HuH-7.5 (cell line): ENCODE data around the gene FAM174A.

ENCODE experiments used
- DNase-seq: peaks from one replicate; pipeline ENCODE4 v3.0.0; 2011; ENCODE audit warnings: low spot score

The FAM174A gene

GRCh38 chr5:100535060-100536005 lies at the start of gene FAM174A:
Gene FAM174A, plus strand, starts transcription at chr5:100535374. Its CDS starts 157 bp downstream, at chr5:100535531.
- peak; percentile 34 for DNase-seq

DNA sequence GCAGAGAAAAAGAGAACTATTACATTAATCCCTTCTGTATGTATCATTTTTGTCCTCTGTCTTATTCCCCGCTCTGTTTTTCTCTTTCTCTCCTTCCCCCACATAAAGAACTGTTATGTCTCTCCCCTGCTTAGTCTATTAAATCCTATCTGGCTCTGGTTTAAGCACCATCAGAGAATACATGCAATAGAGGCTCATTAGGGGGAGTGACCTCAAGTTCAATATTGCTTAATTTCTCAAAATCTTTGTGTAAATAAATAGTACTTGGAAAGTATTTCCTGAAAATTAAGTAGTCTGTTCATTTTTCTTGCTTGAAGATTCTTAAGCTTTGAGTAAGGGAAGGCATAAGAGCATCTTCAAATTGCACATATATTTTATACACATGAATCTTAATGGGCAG lies 41.2 kb upstream of the FAM174A start:
- no peak for DNase-seq

- no peak for DNase-seq
Observed at GRCh38 chr5:100496296-100496695, 38.9 kb upstream of the FAM174A start.

- DNase-seq, result no peak
Observed at GRCh38 chr5:100502684-100503083, 32.5 kb upstream of the FAM174A start.

- DNase-seq, result no peak
Observed at GRCh38 chr5:100505984-100506670, 29.0 kb upstream of the FAM174A start.

DNA sequence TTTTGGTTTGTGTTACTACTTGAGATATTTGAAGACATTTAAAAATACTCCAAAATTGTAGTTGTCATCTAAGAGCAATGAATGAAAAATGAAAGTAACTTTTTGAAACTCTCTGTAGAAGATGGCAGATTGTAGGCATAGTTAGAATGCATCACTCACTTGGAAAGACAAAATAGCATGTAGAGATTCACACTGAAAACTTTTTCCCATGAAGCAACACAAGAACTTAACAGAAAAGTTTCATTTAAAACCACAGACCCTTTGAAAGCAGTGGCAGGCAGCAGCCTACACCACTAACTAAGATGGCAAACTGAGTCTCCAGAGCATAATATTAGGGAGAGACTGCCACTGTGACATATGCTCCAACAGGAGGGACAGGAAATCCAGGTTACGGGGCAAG lies 18.9 kb upstream of the FAM174A start:
- DNase-seq, result no peak

DNA sequence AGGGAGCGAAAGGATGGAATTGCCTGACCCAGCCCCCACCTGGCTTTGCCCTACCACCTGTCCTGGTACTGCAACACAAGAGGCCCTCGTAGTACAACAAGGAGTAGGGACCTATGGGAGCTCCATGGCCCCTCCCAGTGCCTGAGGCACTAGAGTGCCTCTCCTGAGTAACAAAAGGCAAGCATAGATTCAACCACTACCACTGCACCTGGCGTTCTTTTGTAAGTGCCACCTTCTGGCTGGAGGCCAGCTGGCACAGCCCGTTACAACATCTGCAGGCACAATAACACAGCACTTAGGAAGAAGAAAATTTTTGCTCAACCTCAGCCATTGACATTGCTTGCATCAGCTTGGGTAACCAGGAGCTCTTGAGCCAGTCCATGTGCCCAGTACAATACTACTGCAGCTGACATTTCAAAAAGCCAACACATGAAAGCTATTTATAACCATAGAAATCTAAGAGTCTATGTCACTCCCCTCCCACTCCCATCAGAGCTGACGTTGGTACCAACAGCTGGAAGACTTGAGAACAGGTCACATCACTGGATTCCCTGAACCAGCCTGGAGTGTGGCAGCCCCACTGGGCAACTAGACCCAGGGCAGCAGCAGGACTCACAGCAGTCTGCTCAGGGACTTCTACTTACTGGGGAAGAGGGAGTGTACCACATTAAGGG lies 17.7 kb upstream of the FAM174A start:
- no peak for DNase-seq

- DNase-seq, result no peak
Observed at GRCh38 chr5:100518377-100518776, 16.8 kb upstream of the FAM174A start.

DNA sequence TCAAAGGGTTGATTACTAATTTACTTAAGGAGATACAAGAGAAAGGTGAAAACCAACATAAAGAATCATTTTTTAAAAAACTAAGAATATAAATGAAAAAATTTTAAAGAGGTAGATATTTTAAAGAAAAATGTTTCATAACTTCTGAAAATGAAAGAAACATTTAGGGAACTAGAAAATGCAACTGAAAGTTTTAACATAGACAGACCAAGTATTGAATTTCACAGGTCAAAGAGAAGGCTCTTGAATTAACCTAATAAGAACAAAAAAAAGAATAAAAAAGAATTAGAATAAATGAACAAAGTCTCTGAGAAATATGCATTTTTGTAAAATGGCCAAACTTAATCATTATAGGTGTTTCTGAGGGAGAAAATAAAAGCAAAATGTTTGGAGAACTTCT lies 16.1 kb upstream of the FAM174A start:
- no peak for DNase-seq

DNA sequence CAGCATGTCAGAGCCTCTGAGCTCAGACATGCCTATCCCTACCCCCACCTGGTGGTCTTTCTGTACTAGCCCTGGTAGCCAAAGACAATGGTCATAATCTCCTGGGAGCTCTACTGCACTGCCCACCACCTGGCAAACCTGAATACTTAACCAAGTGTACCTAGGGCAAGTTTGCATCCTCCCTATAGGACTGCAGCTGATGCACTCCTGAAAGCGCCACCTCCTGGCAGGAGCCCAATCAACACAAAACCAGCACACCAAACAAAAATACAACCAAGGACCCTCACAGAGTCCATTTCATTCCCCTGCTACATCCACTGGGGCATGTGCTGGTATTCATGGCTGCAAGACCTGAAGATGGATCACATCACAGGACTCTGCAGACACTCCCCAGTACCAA lies 14.8 kb upstream of the FAM174A start:
- DNase-seq, result no peak

- DNase-seq, result no peak
Observed at GRCh38 chr5:100537946-100538345, 2.8 kb downstream of the FAM174A start.

DNA sequence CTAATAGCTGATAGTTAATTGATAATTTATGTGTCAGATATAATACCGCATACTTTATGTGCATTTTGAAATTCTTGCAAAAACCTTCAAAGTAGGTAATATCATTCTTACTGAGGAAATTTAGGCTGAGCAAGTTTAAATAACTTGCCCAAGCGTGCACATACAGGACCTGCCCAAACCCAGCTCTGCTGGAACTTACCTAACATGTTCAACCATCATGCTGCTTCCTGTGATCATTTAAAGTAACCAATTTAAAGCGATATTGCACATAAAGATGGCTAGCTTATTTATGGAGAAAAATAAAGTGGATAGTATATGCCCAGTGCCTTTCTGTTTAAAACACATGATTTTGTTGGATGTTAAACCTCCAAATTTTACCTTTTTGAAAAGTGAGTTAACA lies 4.3 kb downstream of the FAM174A start:
- no peak for DNase-seq

DNA sequence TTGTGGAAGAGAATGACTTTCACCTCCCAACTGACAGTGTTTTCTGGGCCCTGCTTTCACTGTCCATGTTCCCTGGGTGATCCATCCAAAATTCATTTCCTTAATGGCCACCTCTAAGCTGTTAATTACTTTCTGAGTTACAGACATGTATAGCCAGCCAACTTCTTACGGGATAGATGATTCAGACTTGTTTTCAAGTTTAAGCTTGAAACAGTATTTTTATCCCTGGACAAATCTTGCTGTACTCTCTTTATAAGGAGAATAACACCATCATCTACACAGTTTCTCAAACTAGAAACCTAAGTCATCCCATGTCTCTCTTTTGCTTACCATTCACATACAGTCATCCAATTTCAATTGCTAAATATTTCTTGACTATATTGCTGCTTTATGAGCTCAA lies 6.9 kb downstream of the FAM174A start:
- DNase-seq, result no peak

GRCh38 chr5:100546001-100546400 lies 10.8 kb downstream of the FAM174A start:
- no peak for DNase-seq

DNA sequence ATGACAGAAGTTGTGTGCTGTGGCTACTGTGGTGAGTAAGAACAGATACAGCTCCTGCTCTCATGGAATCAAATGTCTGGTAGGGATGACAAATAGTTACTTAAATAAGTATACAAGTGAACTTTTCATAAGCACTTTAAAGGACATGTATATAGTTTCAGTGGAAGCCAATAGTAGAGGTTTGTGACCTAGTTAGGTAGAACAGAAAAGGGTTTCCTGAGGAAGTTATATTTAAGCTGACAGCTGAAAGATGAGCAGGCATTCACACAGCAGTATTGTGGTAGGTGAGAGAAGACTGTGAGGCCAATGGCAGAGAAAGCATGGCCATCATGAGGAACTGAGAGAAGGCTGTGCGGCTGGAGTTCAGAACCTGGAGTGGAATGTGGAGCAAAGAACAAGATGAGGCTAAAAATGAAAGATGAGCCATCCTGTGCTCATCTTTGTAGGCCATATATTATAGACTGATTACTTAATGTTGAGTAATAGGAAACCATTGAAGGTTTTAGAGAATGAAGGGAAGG lies 15.4 kb downstream of the FAM174A start:
- no peak for DNase-seq

- no peak for DNase-seq
Observed at GRCh38 chr5:100551183-100551582, 16.0 kb downstream of the FAM174A start.

- DNase-seq, result no peak
Observed at GRCh38 chr5:100553209-100553608, 18.0 kb downstream of the FAM174A start.

DNA sequence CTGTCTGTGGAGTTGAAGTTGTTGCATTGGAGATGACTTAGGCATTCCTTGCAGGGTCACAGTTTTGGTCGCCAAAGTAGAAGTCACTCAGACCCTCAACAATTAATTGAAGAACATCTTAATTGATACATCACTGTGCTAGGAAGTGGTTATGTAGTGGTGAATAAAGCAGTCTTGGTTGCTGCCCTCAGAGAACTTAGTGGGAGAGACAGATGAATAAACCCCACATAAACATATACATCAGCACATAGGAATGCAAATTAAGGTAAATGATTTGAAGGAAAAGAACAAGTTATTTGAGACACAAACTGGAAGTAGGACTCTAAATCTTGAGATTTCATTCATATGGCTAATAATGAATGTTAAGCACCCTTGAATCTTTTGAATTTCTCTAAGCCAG lies 25.7 kb downstream of the FAM174A start:
- no peak for DNase-seq

DNA sequence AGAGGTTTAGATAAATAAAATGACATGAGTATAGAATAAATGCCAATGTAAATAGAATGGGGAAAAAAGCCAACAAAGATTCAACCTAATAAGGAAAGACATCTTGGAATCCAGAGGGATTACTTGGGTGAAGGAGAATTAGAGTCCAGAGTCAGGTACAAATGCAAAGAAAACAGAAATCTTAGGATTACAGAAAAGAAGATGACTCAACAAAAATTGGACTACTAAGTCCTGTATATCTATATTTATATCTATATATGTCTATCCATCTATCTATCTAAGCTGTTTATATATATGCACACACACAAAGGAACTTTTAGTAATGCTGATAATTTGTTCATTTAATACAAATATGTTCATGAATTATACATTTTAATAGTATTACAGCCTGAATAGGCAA lies 27.6 kb downstream of the FAM174A start:
- DNase-seq, result no peak

DNA sequence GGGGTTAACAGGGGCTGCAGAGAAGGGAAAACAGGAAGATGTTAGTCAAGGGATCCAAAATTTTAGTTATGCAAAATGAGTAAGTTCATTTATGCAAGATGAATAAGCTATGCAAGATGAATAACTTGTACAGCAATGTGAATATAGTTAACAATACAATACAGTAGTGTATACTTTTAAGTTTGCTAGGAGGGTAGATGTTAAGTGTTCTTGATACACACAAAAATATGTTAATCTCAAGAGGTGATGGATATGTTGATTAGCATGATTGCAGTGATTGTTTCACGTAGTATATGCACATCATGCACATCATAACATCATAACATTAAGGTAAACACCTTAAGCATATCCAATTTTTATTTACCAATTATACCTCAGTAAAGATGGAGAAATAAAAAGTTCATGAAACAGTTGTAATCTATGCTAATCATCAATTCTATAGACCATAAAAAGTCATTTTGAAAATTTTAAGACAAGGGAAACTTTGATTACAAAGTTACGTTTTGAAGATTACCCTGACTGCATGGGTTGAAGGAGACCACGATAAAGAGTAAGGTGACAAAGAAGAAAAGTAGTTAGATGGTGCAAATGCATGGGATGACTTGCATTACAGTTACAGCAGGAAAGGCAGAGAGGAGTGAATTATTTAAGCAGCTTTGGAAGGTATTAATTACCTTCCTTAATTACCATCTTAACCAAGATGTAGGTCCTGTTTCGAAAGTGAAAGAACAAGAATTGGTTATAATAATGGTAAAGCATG lies 31.4 kb downstream of the FAM174A start:
- DNase-seq, result no peak

DNA sequence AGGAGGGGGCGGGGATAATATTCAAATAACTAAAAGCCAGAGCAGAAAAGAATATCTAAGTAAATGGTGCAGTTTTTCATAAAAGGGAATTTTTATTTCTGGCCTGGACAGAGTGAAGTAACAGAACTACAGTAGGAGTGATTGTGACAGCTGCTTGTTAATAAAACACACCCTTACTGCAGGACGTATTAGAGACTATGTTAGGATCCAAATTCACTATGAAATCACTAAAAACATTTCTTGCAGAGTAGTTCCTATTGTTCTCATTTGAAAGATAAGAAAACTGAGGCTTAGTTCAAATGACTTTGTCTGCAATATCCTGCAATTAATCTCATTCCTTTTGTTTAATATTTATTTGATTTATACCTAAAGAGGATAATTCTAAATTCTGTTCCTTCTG lies 39.5 kb downstream of the FAM174A start:
- no peak for DNase-seq

GRCh38 chr5:100575815-100576214 lies 40.6 kb downstream of the FAM174A start:
- no peak for DNase-seq
